Glomerular visceral epithelial cell (primary cell): ENCODE results near the gene NXPE4.

Experiments used
- DNase-seq: peaks from one replicate; pipeline ENCODE4 v3.0.0-alpha.2; 2016; ENCODE audit errors: extremely low spot score

The NXPE4 gene

GRCh38 chr11:114559425-114560310 lies 35.9 kb downstream of the NXPE4 start, which contains the start of gene NXPE1:
NXPE1 (minus strand) TSS chr11:114559881; CDS start chr11:114551201, 8,680 bp downstream.
- DNase-seq: no peak

DNA sequence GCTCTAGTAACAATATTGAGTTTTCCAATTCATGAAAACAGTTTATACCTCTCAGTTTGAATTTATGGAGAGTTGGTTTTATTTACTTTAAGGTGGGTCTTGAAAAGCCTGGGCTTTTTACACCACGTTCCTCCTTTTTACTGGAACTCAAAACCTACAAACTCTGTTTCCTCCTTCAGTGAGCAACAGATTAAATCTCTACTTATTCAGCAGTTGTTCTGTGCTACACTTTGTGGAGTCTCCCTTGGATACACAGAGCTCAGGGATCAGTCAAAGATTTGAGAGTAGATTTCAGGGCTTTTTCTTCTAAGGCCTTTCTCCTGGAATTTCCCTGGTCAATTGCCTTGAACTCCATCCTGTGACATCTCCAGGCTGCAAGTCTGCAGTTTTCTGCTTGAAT lies 39.5 kb downstream of the NXPE4 start:
- no peak for DNase-seq

GRCh38 chr11:114553642-114554041 lies 41.9 kb downstream of the NXPE4 start:
- DNase-seq: no peak

- DNase-seq: no peak
These were observed 44.5 kb downstream of the NXPE4 start for GRCh38 chr11:114551060-114551459.

- no peak for DNase-seq
These were observed 69.9 kb downstream of the NXPE4 start for GRCh38 chr11:114525682-114526081.

- DNase-seq: no peak
These were observed 71.5 kb downstream of the NXPE4 start for GRCh38 chr11:114524122-114524521.

DNA sequence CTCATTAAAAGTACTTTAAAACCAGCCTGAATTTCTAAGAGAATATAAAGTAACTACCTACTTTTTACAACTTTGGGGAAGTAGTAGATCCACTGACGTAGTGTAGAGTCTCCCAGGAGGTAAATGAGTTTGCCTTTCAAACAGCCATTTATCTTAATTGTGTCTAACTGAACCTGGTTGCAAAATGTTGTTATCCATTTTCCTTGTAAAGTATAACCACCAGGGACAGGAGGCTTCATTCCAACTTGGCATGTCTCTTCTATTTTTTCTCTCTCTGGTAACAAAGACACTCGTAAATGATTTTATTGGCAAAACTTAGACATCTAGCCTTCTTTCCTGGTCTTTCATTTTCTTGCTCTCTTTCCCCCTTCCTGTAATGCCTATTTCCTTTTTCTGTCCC lies 72.8 kb downstream of the NXPE4 start:
- DNase-seq: no peak
